GM04503 (cell line): ENCODE measurements around the gene DCUN1D1.
"Not testable (repeated sequence)": the region's sequence is repeated elsewhere in the genome, so short reads cannot be mapped to it uniquely, and the experiment has no call there.

Experiments used
- DNase-seq: peaks from one replicate; pipeline ENCODE4 v3.0.0-alpha.2; 2012; ENCODE audit warnings: low read depth

The DCUN1D1 gene

DNA sequence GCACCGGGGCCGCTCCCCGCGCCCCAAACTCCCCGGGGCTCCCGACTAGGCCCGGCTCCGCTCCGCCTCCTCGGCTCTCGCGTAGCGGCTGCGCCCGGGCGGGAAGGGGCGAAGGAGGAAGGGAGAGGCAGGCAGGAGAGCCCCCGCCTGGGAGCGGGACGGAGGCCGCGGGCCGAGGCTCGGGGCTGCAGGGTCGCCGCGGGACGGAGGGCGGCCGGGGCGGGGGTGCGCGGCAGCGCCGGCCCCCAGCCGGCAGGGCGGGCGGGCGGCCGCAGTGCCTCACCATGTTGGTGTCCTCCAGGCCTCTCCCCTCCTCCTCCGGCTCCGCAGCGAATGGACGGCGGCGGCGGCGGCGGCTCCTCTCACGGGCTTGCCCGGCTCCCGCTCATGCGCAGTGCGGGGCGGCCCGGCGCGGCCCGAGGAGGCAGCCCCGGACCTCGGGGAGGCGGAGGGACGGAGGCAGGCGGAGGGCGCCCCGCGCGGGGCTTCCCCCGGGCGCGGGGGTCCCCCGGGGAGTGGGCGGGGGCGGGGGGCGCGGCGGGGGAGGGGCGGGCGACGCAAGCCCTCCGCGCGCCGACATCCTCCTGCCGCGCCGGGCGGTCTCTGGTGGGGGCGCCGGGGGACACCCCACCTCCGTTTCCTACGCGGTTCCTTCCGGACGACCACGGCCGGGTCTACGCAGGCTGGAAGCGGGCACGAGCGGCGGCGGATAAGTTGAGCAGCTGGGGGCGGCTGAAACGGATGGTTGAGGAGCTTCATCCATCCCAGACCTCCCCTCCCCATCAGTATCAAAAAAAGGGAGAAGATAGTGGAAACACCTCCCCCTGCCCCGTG is at the start of gene DCUN1D1:
TSS of gene DCUN1D1 (minus strand) at position 335 of the 834 bp plus-strand sequence. CDS start at position 286, 49 bp downstream.
- DNase-seq: peak; percentile 25

DNA sequence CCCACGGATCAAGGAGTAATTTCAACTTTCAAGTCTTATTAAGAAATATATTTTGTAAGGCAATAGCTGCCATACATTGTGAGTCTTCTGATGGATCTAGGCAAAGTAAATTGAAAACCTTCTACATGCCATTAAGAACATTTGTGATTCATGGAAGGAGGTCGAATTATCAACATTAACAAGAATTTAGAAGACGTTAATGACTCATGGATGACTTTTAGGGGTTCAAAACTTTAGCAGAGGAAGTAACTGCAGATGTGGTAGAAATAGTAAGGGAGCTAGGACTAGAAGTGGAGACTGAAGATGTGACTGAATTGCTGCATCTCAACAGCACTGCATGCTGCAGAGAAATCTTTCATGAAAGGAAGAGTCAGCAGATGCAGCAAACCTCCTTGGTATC is 48.1 kb upstream of the DCUN1D1 start:
- DNase-seq: no peak

DNA sequence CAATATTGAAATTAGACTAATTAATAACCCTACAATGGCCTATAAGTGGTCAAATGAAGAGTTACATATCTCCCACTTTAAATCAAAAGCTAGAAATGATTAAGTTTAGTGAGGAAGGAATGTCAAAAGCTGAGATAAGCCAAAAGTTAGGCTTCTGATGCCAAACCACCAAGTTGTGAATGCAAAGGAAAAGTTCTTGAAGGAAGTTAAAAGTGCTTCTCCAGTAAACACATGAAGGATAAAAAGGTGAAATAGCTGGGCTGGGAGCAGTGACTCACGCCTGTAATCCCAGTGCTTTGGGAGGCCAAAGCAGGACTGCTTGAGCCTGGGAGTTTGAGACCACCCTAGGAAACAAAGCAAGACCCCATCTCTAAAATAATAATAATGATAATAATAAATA is 46.9 kb upstream of the DCUN1D1 start:
- no peak for DNase-seq

DNA sequence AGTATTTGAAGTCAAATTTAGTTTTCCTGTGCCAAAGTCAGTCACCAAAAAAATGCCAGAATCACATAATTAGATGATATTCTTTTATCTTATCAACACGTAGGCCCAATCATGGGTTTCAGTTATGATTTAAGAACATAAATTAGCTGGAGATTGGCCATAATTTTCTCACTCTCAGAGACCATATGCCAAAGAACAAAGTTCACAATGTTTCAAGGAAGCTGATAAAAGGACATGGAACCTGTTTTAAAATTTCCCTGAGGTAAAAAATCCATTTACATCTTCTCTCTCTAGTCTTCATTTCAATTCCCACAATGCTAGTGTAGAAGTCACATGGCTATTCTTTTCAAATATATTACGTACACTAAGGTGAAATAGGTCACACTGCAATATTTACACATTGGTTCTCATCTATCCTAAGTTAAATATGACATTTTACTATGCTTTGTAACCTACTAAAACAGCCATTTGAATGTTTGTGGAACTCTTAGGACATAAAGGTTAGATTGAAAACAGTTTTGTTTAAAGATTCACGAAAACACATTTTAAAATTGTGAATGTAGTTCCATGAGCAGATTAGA is 42.7 kb upstream of the DCUN1D1 start:
- DNase-seq: no peak

DNA sequence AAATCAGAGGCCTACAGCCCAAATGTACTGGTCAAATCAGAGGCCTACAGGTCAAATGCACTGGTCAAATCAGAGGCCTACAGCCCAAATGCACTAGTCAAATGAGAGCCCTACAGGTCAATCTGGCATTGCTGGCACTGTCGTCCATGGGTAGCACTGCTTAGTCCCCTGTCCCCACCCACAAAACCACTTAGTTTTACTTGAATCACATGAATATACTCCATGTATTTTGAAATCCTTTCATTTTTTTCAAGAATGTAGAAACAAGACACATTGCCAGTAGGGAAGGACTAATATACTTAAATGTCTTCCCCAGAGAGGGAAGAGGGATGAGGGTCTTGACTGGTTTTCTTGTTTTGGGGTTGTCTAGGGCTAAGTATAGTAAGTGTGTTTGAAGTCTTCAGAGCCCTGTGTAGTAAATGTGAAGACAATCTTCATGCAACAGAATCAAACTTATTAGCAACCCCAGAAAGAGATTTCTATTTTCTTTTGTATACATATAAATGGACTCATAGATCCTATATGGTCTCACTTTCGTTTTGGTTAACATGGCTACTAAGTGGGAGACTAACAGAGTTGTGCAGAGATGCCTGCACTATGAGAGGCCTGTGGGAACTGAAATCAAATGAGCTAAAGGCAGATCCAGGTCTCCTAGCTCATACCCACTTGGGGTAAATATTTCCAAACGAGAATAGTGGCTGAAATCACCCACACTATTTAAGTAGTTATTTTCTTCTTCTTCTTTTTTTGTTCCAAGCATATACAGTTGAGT is 38.3 kb upstream of the DCUN1D1 start:
- no peak for DNase-seq

DNA sequence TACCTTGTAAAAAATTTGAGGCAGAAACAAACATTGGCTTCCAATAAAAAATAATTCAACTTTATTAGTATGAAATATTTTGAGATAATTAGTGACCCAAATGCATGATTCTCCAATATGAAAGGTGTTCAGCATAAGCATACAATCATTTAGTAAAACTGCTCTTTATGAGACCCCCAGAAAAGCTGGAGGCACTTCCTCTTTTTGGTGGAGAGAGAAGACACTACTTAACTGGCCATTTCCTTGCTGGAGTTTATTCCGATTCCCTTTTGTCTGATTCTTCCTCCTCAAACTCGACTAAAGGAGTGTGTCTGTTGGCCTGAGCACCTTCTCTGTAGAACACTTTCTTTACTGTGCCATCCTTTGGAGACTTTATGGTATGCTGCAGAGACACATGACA is 34.8 kb upstream of the DCUN1D1 start:
- DNase-seq: no peak

DNA sequence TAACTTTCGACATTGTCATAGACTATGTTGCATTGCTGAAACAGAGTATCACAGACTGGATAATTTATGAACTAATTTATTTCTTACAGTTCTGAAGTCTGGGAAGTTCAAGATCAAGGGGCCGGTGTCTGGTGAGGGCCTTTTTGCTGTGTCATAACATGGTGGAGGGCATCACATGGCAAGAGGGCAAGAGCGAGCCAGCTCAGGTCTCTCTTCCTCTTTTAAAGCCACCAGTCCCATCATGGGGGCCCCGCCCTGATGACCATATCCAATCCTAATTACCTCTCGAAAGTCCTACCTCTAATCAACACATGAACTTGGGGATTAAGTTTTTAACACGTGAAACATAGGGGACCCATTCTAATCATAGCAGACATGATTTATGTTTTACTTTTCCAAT is 33.5 kb upstream of the DCUN1D1 start:
- no peak for DNase-seq

DNA sequence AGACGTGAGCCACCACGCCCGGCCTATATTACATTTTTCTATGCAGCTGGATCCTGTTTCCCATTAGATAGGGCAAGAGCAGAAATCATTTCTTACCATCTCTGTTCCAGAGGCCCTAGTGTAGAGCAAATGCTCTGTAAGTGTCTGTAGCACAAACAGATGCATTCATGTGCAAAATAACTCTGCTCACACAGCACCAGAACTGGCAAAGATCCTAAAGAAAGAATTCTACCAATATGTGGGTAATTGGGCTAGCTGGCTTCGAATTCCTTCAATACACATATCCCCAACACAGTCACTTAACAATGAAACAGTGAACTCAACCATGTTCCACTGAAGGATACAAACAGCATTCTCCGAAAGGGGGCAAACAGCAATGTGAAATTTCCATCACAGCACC is 32.7 kb upstream of the DCUN1D1 start:
- DNase-seq: no peak

DNA sequence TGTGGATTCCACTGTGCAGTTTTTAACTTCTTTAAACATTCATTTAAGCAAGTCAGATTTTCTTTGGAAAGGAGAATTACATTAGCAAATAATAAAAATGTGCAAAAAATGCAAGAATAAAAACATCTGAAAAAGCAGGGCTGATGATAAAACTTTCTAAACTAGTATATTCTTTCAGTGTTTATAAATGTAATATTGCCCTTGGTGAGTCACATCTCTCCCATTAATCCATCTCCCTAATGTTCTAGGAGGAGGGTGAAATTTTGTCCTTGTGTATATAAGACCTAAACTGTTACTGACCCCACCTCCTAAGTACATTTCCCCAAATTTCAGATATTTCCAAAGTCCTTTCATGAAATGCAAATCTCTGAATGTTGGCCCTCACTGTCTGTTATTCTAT is 28.5 kb upstream of the DCUN1D1 start:
- DNase-seq: no peak

DNA sequence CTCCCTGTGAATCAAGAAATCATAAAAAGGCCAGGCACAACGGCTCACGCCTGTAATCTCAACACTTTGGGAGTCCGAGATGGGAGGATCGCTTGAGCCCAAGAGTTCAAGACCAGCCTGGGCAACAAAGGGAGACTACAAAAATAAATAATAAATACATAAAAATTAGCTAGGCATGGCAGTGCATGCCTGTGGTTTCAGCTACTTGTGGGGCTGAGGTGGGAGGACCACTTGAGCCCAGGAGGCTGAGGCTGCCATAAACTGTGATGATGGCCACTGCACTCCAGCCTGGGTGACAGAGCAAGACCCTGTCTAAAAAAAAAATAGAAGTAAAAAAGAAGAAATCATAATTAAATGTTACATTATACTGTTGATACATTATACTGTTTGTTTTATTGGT is 28.0 kb upstream of the DCUN1D1 start:
- no peak for DNase-seq

DNA sequence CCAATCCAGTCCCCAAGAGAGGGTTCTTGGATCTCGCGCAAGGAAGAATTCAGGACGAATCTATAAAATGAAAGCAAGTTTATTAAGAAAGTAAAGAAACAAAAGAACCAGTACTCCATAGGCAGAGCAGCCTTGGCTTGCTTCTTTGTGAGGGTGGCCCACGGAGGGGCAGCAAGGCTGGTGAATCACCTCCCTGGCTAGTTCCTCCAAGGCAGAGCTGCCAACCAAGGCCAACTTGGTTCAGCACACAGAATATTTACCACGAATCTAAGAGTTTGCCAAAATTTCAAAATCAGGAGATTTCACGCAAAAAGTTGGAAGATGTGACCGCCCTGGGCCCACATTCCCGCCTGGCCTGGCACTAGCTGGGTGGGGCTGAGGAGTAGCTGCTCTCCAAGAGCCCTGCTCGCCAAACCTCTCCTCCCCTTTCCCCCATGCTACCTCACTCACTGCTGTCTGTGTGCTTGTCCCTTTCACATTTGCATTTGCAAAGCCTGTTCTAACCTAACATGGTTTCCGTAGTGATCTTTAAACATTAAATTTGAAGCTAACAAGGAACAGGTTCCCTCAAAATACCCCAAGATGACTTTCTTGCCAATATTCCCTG is 26.2 kb upstream of the DCUN1D1 start:
- no peak for DNase-seq

DNA sequence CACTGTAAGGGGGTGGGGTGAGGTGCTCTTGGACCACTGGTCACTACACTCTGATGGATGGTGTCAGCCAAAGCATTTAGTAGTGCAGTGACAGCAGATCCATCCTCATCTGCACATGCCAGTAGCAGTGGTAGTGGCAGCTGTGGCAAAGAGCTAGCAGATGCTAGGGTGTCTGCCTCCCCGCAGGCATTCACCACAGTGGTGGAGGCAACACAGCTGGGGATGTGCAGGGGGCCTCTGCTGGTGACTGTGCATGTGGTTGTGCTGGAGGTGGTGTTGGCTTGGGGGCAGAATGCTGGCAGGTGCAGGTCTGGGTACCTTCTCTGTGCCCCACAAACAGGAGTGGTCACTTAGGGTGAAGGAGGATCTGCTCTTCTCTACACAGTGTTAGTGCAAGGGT is 19.4 kb upstream of the DCUN1D1 start:
- no peak for DNase-seq

DNA sequence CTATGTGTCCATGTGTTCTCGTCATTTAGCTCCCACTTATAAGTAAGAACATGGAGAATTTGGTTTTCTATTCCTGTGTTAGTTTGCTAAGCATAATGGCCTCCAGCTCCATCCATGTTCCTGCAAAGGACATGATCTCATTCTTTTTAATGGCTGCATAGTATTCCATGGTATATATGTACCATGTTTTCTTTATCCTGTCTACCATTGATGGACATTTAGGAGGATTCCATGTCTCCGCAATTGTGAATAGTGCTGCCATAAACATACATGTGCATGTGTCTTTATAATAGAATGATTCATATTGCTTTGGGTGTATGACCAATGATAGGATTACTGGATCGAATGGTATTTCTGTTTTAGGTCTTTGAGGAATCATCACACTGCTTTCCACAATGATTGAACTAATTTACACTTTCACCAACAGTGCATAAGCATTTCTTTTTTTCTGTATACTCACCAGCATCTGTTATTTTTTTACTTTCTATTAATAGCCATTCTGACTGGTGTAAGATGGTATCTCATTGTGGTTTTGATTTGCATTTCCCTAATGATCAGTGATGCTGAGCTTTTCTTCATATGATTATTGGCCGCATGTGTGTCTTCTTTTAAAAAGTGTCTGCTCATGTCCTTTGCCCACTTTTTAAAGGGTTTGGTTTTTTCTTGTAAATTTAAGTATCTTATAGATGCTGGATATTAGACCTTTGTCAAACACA is 13.3 kb upstream of the DCUN1D1 start:
- not testable (repeated sequence) for DNase-seq

DNA sequence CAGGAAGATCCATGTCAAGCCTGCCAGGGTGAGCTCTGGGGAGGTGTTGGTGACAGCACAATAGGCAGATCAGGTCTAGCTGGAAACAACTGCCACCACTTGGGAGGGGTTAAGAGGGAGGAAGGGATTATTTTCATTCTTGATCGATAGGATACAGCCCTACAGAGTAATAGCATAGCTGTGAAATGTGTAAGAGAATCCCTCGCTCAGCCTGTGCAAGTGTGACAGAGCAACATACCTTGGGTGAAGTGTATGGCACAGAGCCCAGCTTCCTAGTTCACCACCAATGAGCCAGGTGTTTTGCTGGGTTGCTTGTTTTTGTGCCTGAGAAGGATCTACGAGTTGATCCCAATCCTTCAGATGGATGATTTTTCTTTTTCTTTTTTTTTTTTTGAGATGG is 9.2 kb upstream of the DCUN1D1 start:
- no peak for DNase-seq

DNA sequence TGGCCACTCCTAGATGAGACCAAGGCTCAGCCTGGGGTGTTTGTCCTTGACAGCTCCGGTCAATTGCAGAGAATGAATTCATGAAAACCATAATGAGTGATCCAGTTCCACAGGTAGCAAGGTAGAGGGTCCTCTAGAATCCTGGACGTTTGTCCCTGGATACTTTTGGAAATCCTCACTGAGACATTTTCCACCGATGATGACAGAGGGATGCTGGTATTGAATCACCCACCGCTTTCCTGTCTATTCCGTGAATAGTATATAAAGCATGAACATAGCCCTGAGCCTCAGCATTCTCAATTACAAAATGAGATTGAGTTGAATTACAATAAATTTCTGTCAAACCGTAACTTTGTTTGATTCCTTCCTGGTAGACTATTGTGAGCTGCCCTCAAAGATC is 5.7 kb upstream of the DCUN1D1 start:
- DNase-seq: no peak

DNA sequence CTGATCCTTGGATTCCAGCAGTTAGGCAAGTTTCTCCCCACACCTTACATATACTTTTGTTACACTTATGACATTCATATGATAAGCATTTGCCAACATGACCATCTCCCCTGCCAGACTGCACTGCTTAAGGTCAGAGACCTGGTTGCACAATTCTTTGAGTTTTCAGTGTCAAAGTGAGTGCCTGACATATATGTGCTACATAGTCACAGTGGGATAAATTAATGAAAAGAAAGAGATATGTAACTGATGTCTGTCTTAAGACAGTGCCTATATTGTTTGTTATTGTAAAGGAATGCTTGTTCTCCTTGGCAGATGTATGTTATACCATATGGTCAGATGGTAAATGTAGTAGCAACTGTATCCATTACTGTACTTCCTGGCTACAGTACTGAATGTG is 3.5 kb upstream of the DCUN1D1 start:
- no peak for DNase-seq

DNA sequence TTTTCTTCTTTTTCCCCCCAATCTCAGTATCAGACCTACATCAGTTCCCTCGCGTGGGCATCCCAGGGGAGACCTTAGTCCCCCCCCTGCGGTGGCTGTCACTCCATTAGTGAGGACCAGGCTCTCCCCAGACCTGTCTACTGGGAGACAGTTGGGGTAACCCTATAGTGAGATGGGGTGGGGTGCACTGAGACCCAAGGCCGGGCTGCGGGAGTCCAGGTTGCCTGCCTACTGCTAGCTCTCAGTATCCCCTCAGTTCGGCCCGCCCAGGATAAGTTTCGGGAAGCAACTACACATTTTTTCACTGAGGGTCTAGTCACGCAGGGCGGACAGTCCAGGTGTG is 671 bp upstream of the DCUN1D1 start:
- DNase-seq: no peak

DNA sequence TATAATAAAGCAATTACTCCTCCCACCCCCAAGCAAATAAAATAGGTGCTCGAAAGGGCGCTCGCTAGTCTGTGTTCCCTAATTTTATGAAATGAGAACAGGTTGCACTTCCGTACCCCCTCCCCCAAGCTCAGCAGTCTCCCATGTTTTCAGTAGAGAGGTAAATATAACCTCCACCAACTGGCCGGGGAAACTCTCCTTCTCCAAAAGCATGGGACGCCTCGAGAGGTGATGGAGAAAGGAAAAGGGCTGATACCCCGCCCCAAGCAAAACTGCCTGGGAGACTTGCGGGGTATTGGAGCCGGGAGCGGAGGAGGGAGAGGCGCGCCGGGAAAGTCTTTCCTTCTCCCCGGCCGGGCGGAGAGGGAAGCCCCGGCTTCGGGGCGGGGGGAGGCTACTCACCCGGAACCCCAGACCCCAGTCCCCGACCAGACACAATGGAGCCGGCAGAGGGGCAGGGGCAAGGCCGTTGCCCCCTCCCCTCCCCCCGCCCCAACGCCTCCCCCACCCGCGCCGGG is 605 bp downstream of the DCUN1D1 start:
- DNase-seq: no peak

DNA sequence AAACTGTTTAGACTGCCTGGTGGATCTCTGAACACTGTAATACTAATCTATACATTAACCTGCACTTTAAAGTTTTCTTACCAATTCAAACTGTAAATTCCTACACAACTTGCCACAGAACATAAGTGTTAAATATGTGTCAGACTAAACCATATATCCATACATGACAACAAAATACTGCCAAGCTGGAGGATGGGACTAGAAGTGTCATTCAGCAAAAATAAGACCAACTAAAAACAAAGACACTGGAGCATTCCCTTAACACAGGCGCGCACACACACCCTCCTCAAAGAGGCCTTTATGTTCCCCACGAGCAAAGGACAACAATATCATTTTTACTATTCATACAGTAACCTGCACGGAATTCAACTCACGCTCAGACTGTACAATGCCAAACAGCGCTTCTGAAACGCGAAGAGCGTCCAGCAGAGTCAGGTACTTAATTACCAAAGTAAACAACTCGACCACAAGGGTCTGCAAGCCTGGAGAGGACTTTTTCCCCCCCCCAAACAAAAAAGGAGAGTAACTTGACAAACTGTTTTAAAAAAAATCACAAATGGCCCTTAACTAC is 1.1 kb downstream of the DCUN1D1 start:
- no peak for DNase-seq

DNA sequence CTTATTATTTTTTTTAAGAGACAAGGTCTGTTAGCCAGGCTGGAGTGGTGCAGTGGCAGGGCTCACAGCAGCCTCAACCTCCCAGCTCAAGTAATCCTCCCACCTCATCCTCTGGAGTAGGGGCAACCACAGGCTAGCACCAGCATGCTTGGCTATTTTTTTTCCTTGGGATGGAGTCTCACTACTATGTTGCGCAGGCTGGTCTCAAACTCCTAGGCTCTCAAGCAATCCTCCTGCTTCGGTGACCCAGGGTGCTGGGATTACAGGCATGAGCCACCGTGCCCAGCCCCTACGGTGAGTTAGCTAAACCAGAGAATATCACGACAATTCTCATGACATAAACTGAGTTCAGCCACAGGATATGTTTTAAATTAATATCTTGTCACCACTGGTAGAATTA is 2.0 kb downstream of the DCUN1D1 start:
- no peak for DNase-seq

DNA sequence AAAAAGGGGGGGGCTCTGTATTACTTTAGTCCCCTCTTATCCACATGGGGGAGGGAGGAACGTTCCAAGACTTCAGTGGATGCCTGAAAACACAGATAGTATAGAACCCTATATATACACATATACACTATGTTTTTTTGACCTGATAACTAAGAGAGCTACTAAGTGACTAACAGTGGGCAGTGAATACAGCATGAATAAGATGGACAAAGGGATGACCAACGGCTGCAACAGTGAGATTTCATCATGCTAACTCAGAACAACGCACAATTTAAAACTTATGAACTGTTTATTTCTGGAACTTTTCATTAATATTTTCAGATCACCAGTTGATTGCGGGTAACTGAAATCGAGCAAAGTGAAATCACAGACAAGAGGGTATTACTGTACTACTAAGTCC is 7.3 kb downstream of the DCUN1D1 start:
- DNase-seq: no peak

DNA sequence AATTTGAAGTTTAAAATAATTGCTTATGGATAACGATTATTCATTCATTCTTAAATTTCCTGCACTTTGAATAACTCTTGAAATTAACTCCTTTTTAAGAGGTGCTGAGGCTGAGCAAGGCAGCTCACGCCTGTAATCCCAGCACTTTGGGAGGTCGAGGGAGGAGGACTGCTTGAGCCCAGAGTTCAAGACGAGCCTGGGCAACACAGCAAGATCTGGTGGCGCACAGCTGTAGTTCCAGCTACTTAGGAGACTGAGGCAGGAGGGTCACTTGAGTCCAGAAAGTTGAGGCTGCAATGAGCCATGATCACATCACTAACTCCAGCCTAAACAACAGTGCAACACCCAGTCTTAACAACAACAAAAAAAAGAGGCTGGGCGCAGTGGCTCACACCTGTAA is 8.0 kb downstream of the DCUN1D1 start:
- DNase-seq: no peak
